HG03066 (cell line): ENCODE data around the gene CCSAP.

Source experiments
- ATAC-seq: cut with Tn5 transposase; IDR thresholded peaks from one replicate; pipeline ENCODE4 v1.9.1; 2021; ENCODE audit warnings: low read depth; ENCODE audit not compliant: unreplicated experiment

CCSAP gene

DNA sequence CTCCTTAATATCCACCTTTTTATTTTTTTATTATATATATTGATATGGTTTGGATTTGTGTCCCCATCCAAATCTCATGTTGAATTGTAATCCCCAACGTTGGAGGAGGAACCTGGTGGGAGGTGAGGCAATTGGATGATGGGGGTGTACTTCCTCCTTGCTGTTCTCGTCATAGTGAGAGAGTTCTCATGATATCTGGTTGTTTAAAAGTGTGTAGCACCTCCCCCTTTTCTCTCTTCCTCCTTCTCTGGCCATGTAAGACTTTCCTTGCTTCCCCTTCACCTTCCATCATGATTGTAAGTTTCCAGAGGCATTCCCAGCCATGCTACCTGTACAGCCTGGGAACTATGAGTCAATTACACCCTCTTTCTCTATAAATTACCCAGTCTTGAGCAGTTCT is 22.7 kb upstream of the CCSAP start:
- no peak for ATAC-seq

DNA sequence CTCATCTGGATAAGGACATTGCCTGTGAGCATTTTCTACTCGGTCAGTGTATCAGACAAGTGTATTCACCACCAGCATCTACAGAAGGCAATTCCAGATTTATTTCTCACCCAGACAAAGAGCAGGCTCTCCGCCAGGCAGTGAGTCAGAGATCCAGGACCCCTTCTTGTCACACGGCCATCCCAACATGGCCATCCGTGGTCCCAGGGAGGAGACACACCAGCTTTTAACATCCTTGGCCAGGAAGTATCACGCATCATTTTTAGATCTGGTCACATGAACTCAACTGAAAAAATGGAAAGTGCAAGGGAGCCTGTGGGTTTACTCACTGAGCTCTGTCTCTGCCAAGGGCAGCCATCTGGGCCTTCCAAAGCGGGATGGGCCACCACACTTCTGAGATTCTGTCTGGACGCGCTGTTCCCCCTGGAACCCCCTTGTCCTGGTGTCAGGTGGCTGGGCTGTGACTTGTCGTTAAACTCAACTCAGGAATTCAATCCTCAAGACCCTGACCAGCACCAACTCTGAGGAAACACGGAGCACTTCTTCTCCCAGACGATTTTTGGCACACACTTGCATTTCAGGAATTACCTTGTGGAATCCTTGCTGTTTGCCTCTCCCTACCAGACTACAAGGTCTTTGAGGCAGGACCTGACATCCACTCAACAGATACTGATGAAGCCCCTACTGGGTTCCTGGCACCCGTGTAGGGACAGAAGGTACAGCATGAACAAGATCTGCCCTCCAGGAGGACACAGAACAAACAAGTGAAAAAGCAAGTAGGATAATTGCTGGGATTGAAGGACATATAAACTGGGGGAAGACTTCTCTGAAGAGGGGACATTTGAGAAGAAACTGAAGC is 21.6 kb upstream of the CCSAP start:
- no peak for ATAC-seq

DNA sequence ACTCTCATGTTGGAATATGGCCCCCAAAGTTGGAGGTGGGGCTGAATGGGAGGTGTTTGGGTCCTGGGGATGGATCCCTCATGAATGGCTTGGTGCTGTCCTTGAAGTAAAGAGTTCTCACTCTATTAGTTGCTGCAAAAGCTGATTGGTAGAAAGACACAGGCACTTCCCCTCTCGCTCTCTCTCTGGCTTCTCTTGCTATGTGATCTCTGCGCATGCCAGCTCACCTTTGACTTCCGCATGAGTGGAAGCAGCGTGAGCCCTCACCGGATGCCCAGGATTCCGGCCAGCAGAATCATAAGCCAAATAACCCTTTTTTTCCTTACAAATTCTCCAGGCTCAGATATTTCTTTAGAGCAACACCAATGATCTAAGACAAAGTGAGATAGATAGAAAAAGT is 20.9 kb upstream of the CCSAP start:
- no peak for ATAC-seq

DNA sequence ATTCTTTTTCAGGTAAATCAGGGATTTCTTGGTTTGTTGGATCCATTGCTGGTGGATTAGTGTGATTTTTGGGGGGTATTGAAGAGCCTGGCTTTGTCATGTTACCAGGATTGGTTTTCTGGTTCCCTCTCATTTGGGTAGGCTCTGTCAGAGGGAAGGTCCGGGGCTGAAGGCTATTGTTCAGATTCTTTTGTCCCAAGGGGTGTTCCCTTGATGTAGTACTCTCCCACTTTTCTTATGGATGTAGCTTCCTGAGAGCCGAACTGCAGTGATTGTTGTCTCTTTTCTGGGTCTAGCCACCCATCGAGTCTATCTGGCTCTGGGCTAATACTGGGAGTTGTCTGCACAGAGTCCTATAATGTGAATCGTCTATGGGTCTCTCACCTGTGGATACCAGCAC is 17.6 kb upstream of the CCSAP start:
- ATAC-seq = no peak

DNA sequence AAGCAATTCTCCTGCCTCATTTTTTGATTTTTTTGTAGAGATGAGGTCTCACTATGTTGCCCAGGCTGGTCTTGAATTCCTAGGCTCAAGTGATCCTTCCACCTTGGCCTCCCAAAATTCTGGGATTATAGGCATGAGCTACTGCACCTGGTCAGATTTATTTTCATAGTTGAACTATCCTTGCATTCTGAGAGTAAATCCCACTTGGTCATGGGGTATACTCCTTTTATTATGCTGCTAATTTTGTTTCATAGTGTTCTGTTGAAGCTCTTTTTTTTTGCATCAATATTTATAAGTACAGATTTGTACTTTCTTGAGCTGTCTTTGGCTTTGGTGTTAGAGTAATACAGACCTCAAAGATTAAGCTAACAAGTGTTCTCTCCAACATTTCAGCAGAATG is 12.8 kb upstream of the CCSAP start:
- no peak for ATAC-seq

DNA sequence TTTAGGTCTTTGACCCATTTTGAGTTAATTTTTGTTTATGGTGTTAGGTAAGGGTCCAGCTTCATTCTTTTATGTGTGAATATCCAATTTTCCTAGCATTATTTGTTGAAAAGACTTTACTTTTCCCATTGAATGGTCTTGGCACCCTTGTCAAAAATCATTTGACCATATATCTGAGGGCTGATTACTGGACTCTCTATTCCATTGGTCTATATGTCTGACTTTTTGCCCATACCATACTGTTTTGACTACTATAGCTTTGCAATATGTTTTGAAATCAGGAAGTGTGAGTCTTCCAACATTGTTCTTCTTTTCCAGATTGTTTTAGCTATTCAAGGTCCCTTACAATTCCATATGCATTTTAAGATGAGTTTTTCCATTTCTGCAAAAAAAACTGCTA is 11.4 kb upstream of the CCSAP start:
- ATAC-seq = no peak

DNA sequence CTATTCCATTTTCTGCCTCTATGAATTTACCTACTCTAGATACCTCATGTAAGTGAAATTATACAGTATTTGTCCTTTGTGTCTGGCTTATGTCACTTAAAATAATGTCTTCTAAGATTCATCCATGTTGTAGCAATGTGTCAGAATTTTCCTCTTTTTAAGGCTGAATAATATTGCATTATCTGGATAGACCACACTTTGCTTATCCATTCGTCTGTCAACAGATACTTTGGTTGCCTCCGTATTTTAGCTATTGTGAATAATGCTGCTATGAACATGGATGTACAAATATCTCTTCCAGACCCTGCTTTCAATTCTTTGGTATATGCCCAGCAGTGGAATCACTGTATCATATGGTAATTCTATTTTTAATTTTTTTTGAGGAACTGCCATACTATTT is 10.1 kb upstream of the CCSAP start:
- ATAC-seq = no peak

DNA sequence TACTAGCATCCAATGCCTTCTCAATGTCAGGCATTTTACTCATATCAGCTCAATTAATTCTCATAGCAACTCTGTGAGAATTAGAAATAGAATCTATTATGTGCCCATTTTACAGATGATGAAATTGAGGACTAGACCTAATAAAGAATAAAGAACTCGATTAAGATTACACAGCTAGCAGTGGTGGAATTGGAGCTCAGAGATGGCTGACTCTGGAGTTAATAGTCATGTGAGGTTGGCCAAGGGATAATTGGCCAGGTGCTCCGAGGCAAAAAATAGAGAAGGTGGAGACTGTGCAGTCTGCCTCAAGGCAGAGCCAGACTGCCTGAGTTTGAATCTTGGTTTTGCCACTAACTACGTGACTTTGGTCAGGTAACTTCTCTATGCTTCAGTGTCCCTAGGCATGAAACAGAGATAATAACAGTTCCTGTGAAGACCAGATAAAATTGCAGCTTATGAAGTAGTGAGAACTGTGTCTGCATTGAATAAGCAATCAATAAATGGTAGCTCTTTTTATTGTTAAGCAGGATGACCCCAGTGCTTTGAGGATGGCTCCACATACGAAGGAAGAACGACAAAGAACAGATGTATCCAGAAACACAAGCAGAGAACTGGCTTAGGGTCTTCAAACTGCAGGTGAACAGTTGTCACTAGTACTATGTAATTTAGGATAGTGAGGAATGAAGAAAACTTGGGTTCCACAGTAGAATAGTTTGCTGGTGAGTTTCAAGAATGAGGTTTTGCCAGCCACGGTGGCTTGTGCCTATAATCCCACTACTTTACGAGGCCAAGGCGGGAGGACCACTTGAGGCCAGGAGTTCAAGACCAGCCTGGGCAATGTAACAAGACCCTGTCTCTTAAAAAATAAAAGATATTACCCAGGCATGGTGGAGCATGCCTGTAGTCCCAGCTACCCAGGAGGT is 6.9 kb upstream of the CCSAP start:
- no peak for ATAC-seq

DNA sequence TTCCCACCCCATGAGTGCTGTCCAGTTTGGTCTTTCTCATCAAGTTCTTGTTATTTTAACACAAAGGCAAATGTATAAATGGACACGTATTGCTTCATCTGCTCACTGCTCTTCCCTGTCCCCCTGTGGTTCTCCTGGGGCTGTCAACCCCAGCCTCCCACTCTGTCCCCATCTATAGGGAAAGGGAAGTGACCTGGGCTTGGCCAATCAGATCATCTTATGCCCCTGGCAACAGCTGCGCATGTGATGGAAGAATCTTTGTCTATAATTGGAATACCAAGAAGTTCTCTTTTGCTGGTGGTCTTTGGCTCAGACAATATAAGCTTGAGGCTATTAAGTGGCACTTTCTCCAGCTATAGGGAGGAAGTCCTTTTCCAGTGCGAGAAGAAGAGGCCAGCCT is 4.7 kb upstream of the CCSAP start:
- no peak for ATAC-seq

DNA sequence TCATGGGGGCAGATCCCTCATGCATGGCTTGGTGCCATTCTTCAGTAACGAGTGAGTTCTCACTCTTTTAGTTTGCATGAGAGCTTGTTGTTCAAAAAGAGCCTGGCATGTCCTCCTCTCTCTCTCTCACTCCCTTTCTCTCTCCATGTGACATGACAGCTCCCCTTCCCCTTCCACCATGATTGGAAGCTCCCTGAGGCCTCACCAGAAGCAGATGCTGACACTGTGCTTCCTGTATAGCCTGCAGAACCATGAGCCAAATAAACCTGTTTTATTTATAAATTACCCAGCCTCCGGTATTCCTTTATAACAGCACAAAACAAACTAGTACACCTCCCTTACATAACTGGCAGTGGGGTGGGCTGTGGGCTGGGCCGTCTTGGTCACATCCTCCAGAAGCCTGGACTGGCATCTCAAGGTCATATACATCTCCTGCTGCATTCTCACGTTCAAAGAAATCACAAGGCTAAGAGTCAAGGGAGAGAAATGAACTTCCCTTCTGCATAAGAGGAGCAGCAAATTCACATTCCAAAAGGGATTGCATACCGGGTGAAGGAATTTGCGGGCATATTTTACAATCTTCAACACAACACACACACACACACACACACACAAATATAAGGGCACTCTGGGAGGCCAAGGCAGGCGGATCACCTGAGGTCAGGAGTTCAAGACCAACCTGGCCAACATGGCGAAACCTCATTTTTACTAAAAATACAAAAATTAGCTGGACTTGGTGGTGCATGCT is 2.3 kb upstream of the CCSAP start:
- ATAC-seq = no peak

DNA sequence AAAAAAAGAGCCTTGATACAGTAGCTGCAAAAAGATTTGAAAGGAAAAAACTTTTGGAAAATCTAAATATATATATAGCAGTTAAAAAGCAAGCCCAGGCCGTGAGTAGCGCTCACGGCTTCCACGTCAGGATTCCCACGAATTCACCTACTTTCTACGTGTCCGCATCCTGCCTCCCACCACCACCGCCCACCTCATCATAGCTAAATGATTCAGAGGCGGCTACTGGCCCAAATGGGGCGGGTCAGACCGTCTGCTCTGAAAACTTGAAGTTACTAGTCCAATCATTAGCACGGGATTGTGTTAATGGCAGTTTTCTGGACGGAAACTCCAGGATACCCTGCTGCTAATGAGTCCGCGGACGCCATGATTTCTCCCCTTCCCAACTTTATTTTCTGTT is 1.3 kb upstream of the CCSAP start:
- no peak for ATAC-seq

DNA sequence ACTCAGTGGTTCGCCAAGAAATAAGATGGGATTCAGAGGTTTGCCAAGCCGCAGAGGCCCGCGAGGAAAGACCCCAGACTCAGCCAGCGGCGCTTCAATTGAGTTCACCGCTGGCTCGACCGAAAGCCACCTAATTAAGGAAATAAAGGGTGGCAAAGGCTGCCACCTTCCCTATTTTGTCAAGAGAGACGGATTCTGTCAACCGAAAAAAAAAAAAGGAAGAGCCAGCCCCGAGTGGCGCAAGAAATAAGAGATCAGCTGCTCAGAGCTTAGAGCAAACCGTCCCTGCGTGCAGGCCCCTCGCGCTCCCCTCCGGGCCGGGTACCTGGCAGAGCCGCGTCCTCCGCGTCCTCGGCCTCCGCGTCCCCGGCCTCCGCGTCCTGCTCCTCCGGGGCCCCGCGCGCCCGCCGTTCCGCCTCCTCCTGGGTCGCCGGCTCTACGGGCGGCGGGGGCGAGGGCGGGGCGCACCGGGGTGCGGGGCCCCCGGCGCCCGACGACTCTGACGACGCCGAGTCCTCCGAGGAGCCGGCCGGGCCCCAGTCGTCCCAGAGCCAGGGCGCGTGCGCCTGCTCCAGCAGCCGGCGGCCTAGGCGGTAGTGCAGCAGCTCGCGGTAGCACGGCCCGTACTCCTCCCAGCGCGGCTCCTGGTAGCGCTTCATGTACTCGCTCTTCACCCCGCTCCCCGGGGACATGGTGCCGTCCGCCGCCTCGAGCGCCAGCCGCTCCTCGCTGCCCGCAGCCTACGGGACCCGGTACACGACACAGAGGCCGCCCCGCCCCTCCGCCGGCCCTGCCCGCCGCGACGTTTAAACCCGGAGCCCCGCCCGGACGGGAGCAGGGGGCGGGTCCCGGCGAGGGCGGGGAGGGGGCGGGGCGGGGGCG is 832 bp downstream of the CCSAP start:
- ATAC-seq = peak; percentile 56

DNA sequence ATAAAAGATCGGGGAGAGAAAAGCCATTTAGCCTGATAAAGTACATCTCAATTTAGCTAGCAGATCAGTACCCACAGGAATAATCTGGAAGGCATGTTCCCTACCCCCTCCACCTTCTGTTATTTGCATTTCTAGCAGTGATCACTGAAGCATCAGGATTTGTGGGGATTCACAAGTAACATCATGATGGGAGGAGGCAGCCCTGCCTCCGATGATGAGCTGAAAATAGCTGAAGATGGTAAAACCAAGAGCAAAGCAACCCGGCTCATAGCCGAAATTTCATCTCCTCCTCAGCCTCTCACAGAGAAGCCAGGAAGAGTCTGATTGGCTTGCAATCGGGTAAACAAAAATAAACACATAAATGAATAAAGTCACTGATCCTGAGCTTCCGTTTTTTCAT is 2.4 kb downstream of the CCSAP start:
- no peak for ATAC-seq

DNA sequence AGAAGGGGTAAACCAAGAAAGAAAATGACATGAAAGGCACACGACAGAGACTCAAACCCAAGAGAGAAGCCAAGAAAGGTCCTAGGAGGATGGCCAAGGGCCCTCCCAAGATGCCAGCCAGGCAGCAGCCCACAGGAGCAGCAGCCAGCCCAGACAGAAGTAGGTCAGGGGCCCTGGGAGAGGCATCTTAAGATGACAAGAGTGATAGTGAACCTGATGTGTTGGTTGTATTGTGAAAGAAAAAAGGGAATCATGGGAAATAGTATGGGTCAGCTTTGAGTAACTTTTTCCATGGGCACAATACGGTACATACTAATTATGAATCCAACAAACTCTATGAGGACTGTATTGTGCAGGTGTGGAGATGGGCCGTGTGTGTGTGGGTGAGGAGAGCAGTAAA is 3.3 kb downstream of the CCSAP start:
- no peak for ATAC-seq

DNA sequence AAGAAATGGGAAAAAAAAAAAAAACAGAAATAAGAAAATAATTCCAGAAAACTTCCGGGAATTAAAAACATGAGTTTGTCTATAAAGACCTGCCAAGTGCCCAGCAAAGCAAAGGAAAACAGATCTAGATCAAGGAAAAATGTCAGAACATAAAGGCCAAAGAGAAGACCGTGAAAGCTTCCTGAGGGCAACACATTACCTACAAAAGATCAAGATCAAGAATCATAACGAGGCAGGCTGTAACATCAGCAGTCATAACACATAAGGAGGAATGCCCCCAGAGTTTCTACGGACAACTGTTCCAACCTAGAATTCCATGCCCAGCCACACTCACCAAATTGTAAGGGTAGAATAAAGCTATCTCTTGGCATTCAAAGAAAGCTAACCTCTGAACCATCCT is 3.8 kb downstream of the CCSAP start:
- ATAC-seq = no peak

DNA sequence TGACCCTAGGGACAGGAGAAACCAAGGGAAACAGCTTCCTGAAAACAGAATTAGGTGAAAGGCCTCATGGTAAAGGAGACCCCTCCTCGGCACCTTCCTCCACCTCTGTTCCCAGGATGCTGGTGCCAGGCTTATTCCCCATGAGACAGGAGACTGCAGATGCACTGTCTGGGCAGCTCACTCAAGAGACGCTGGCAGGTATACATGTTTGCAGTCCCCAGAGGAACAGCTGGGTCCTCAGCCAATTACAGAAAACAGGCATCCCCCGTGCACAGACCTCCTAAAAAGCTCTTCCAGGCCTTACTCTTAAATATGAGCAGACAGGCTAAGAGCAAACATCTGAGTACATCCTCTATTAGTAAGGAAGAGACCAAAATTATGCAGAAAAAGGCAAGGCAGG is 6.5 kb downstream of the CCSAP start:
- no peak for ATAC-seq

DNA sequence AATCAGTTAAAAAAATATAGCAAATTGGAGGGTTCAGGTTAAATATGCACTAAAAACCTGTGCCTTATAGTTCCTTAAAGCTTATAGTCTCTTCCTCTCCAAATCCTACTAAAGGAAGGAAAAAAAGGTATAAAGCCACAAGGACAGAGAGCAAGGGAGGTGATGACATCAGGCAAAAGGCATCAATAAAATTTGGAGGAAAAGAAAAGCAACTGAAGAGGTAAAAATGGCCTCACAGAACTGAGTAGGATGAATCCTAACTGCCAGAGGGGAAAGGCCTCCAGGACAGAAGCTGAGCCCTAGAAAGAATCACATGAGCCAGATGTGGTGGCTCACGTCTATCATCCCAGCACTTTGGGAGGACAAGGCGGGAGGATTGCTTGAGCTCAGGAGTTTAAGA is 8.1 kb downstream of the CCSAP start:
- no peak for ATAC-seq

DNA sequence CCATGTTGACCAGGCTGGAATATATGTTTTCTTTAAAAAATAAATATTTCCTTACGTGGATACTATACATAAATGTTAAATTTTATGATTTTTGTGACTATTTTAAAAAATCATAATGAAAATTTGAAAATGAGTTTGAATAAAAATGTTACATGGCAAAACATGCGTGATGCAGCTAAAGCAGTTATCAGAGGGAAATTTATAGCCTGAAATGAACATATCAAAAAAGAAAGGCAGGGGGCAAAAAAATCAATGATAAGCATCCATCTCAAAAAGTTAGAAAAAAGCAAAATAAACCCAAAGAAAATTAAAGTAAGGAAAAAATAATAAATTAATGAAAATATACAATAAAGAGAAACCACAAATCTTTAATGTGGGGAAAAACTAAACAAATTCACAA is 8.6 kb downstream of the CCSAP start:
- no peak for ATAC-seq

DNA sequence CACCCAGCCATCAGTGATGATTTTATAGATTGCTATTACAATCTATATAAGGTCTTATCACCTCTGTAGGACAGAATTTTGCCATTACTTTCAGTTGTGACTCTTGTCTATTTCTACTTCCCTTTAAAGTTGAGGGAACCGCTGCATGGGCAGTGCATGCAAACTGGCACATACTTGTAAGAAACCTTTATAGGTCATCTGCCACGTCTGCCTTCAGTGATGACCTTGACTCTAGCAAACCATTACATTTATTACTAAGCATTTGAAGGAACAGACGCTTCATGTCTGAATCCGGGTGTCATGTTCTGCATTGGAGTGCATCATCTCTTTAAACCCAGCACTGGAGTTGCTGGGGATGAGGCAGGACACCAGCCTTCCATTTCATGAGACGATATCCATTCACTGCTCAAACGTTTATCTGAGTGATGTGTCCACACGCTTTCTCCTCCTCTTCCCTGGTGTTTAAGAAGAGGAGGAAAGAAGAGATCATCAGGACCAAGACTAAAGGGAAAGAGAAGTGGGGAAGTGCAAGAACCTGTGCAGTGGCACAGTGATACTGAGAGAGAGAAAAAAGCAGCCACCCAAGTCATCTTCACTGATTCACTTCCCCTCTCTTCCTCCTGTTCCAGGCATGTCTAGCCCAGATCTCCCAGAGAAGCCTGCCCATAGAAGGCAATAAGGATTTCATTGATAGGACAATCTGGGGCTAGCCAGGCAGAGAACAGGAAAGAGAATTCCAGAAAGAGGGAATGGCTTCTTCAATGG is 14.1 kb downstream of the CCSAP start:
- no peak for ATAC-seq
